K562 (cell line): ENCODE results near the gene FTSJ3. TPM values are rescaled to one million over a fixed set of nuclear protein-coding genes. Genes with fewer than 3 reads are reported as not detected.

ENCODE experiments used
- ATAC-seq: fragments of 200-7000 bp; cut with Tn5 transposase; 3 replicates; pipeline ENCODE4 v1.9.1; 2020; ENCODE audit warnings: moderate library complexity
- BruUV-seq: library from RNA; stranded (reverse); fragments of 400-500 nt; replicated peaks from 2 replicates; lab custom pipeline; 2021; lab: Mats Ljungman, UMichigan
- CTCF ChIA-PET: fragments of 300-600 bp; formaldehyde crosslinking; extraction: SDS; loops from one replicate; lab custom pipeline; 2021; ENCODE audit warnings: low intra/inter-chr PET ratio; lab: Yijun Ruan, JAX
- POLR2A ChIA-PET: fragments of 300-600, 350-650 bp; sonication (Branson Sonifier 250); formaldehyde crosslinking; extraction: SDS; loops from one replicate; lab custom pipeline; 2021; ENCODE audit warnings: antibody characterized with exemption, inconsistent platforms; lab: Yijun Ruan, JAX
- DNase-seq, 4 experiments: peaks; one replicate each; pipeline versions ENCODE4 v3.0.0 to v3.0.0-alpha.2; 2011 to 2018; ENCODE audit warnings: low spot score in 3 of 4, mixed read lengths in 3 of 4; ENCODE audit errors: extremely low read depth in 1 of 4
- FAIRE-seq: peaks from 2 replicates; lab custom pipeline; 2011; peaks lifted over from hg19 to GRCh38; lab: Jason Lieb, UNC
- H2AFZ ChIP-seq: 2 replicates; pipeline ENCODE4 v1.6.0; 2011; ENCODE audit warnings: low read depth, low read length, control low read depth, inconsistent platforms
- H3K27ac ChIP-seq: fragments of 200-600 bp; 3 replicates; pipeline ENCODE4 v1.8.0; 2011; ENCODE audit warnings: low read depth, mild to moderate bottlenecking, control low read depth, inconsistent platforms, low read length, moderate library complexity, mixed read lengths; ENCODE audit errors: extremely low read depth
- H3K27me3 ChIP-seq, 2 experiments: fragments of 300-600 bp in 1 of 2; 2 replicates in 1 of 2; 3 replicates in 1 of 2; pipeline versions ENCODE4 v1.6.0 to v1.8.0; 2011; ENCODE audit warnings: inconsistent platforms in 2 of 2, low read length in 2 of 2, mild to moderate bottlenecking in 1 of 2, mixed read lengths in 1 of 2, moderate library complexity in 1 of 2; ENCODE audit not compliant: control insufficient read depth in 2 of 2, insufficient read depth in 2 of 2
- H3K36me3 ChIP-seq: fragments of 300-600 bp; 3 replicates; pipeline ENCODE4 v1.8.0; 2011; ENCODE audit warnings: mild to moderate bottlenecking, low read length, inconsistent platforms; ENCODE audit not compliant: control insufficient read depth, insufficient read depth
- H3K4me1 ChIP-seq, 2 experiments: fragments of 200-600 bp in 1 of 2; replicated peaks in 1 of 2; 2 replicates in 1 of 2; 3 replicates in 1 of 2; pipeline versions ENCODE4 v1.5.1 to v1.8.0; 2011; ENCODE audit warnings: inconsistent platforms in 2 of 2, low read length in 2 of 2, mild to moderate bottlenecking in 1 of 2, mixed read lengths in 1 of 2, moderate library complexity in 1 of 2; ENCODE audit not compliant: control insufficient read depth in 2 of 2, insufficient read depth in 2 of 2
- H3K4me2 ChIP-seq: 2 replicates; pipeline ENCODE4 v1.6.1; 2011; ENCODE audit warnings: low read length, control low read depth, inconsistent platforms, mixed read lengths; ENCODE audit not compliant: insufficient read depth
- H3K4me3 ChIP-seq: fragments of 200-600 bp; sonication (generic), shearing (Covaris generic); 2 replicates; pipeline ENCODE4 v1.5.1; 2016; ENCODE audit warnings: control low read depth, inconsistent platforms
- H3K79me2 ChIP-seq: fragments of 200-600 bp; 3 replicates; pipeline ENCODE4 v1.8.0; 2011; ENCODE audit warnings: low read length, inconsistent platforms; ENCODE audit not compliant: control insufficient read depth, insufficient read depth
- H3K9ac ChIP-seq, 2 experiments: 2 replicates each; pipeline versions ENCODE4 v1.6.0 to v1.6.1; 2011; ENCODE audit warnings: low read depth in 2 of 2, low read length in 2 of 2, control low read depth in 1 of 2, inconsistent platforms in 1 of 2, mild to moderate bottlenecking in 1 of 2, mixed read lengths in 1 of 2; ENCODE audit not compliant: insufficient read depth in 1 of 2
- H3K9me1 ChIP-seq: one replicate; pipeline ENCODE4 v1.6.0; 2011; ENCODE audit warnings: inconsistent platforms, mild to moderate bottlenecking, low read length, moderate library complexity; ENCODE audit not compliant: control insufficient read depth, insufficient read depth
- H3K9me3 ChIP-seq: replicated peaks from 2 replicates; pipeline ENCODE4 v1.5.1; 2011; ENCODE audit warnings: low read depth, low read length, inconsistent platforms; ENCODE audit not compliant: control insufficient read depth, insufficient read depth
- H4K20me1 ChIP-seq: replicated peaks from 2 replicates; pipeline ENCODE4 v1.6.1; 2011; ENCODE audit warnings: low read length, inconsistent platforms, mixed read lengths; ENCODE audit not compliant: control insufficient read depth, insufficient read depth
- ADNP ChIP-seq: fragments of 200-800 bp; sonication (Bioruptor generic); IDR thresholded peaks from 2 replicates; pipeline ENCODE4 v1.6.1; 2016; ENCODE audit warnings: missing genetic modification characterization, missing compliant biosample characterization
- ARID4B ChIP-seq: sonication (generic); formaldehyde crosslinking; IDR thresholded peaks from 2 replicates; pipeline ENCODE4 v1.8.0; 2022; ENCODE audit warnings: mild to moderate bottlenecking, missing genetic modification reagents
- KDM5B ChIP-seq: fragments of 200-600 bp; sonication (generic); IDR thresholded peaks from 2 replicates; pipeline ENCODE4 v1.6.1; 2012; ENCODE audit warnings: low read depth, mild to moderate bottlenecking, moderate library complexity, low read length, control low read depth, inconsistent platforms; ENCODE audit not compliant: insufficient replicate concordance
- POLR2AphosphoS5 ChIP-seq: IDR thresholded peaks from 2 replicates; pipeline ENCODE4 v1.6.1; 2011; ENCODE audit warnings: mild to moderate bottlenecking, low read depth, low read length, moderate library complexity; ENCODE audit not compliant: control insufficient read depth, insufficient read depth
- SPI1 ChIP-seq: IDR thresholded peaks from 2 replicates; pipeline ENCODE4 v1.6.1; 2011; ENCODE audit warnings: low read depth, low read length, control low read depth, borderline replicate concordance
- ZFP36 ChIP-seq: fragments of 150-350 bp; IDR thresholded peaks from 2 replicates; pipeline ENCODE4 v1.6.1; 2018; ENCODE audit warnings: low read length, low read depth; ENCODE audit not compliant: partially characterized antibody
- ZNF140 ChIP-seq: fragments of 250-450 bp; sonication (Bioruptor Pico); IDR thresholded peaks from 2 replicates; pipeline ENCODE4 v1.8.0; 2021; ENCODE audit warnings: moderate library complexity, mild to moderate bottlenecking, inconsistent platforms
- ZNF143 ChIP-seq: sonication (generic); formaldehyde crosslinking; IDR thresholded peaks from 2 replicates; pipeline ENCODE4 v1.9.0; 2022; ENCODE audit warnings: mild to moderate bottlenecking, missing genetic modification reagents
- WGBS: fragments of 100-300 bp; shearing (Covaris generic); methylation state at CpG from one replicate; pipeline ENCODE4 v1.1.6; 2016; ENCODE audit warnings: low coverage, mixed read lengths; ENCODE audit not compliant: insufficient coverage; ENCODE audit errors: missing lambda C conversion rate; 5-methylcytosine and 5-hydroxymethylcytosine counted together
- in situ Hi-C: fragments of 300-500 bp; cut with MboI; formaldehyde crosslinking; loops from 4 replicates; pipeline ENCODE4 v1.15.0; 2018; ENCODE audit warnings: inconsistent platforms, mixed read lengths
- intact Hi-C: fragments of 100-400 bp; cut with micrococcal nuclease; formaldehyde crosslinking; loops from 2 replicates; pipeline ENCODE4 v1.14.2; 2022
- polyA plus RNA-seq, 8 experiments: library from polyadenylated mRNA; depleted of rRNA in 4 of 8; stranded (reverse) in 5 of 8; unstranded in 3 of 8; fragments of >200 nt; fragmentation: Nextera tagmentation in 2 of 8; fragmentation: Illumina TruSeq in 1 of 8; extraction: Ambion mirVana in 2 of 8; extraction: Trizol in 1 of 8; gene quantifications; 2 replicates each; pipeline versions ENCODE4 v1.2.1 to v1.2.3, GENCODE V29; 2011 to 2014; ENCODE audit warnings: inconsistent platforms in 1 of 8, missing spikeins in 1 of 8
- total RNA-seq, 7 experiments: library from RNA; depleted of rRNA in 6 of 7; stranded (reverse); fragments of >200 nt in 6 of 7; fragmentation: Illumina TruSeq in 2 of 7; extraction: Trizol in 2 of 7; gene quantifications; 2 replicates each; pipeline versions ENCODE4 v1.2.1 to v1.2.3, GENCODE V29; 2011 to 2021; ENCODE audit warnings: low replicate concordance in 1 of 7

Gene FTSJ3
- total and polyA plus RNA-seq, 9 of the 15 experiments (the other 6 are each of a cell fraction or from before 2014, with no cell fraction given), result 18.0 to 65.6 (median 52.4) TPM

- Histone ChIP-seq H4K20me1 (peaks cover 23% of the 10 kb centered on the region), H3K79me2 (peaks cover 96% of the 10 kb centered on the region), H3K4me2 (no peak overlapping the region), H3K9me1 (no peaks in the 10 kb centered on the region), H2AFZ (no peak overlapping the region), H3K36me3 (peaks cover 86% of the 10 kb centered on the region), H3K4me3 (no peak overlapping the region), H3K27ac (no peak overlapping the region), H3K4me1 (peaks cover 0 to 9% of the 10 kb centered on the region in 2 experiments; a peak in 2 of 5 replicates), H3K27me3 (no peaks in the 10 kb centered on the region), H3K9ac (peak overlapping the region in 1 of 2 experiments; percentile 62; a peak in 1 of 4 replicates), H3K9me3 (no peaks in the 10 kb centered on the region)
- intact Hi-C loops, result no loop called here
- ATAC-seq (no peak), FAIRE-seq (no peak), DNase-seq (no peak)
- TF ChIP-seq ADNP (tag) (no peak), ZNF143 (CRISPR knock-in tag) (no peak), KDM5B (no peak), SPI1 (no peak), ZNF140 (CRISPR knock-in tag) (no peak), ARID4B (CRISPR knock-in tag) (no peak), ZFP36 (no peak), POLR2AphosphoS5 (peak; percentile 16; the same call in 1 of the 2 replicates)
- in situ Hi-C loops, result no loop called here
- WGBS, result 100% methylated on average over 1 of the region's 1 CpG
- ChIA-PET POLR2A (interaction anchor here (0.6 to 8.0 kb wide), 3 partner anchors 7 to 1756 kb away, joined by 3 to 82 read pairs (median 4); partner anchors contain the start of genes CCDC47 and DDX42), CTCF (no interaction called here)
- no TSS peak for BruUV-seq
These were observed 47.0 kb downstream of the FTSJ3 start for GRCh38 chr17:63780507-63780906.
